HG02938 (cell line): Measurements from ENCODE around the gene AQP11.
"Not testable (repeated sequence)": the region's sequence is repeated elsewhere in the genome, so short reads cannot be mapped to it uniquely, and the experiment has no call there.

Experiments
- ATAC-seq: cut with Tn5 transposase; IDR thresholded peaks from one replicate; pipeline ENCODE4 v1.9.1; 2021; ENCODE audit warnings: mild to moderate bottlenecking, moderate library complexity; ENCODE audit not compliant: unreplicated experiment

Gene AQP11

DNA sequence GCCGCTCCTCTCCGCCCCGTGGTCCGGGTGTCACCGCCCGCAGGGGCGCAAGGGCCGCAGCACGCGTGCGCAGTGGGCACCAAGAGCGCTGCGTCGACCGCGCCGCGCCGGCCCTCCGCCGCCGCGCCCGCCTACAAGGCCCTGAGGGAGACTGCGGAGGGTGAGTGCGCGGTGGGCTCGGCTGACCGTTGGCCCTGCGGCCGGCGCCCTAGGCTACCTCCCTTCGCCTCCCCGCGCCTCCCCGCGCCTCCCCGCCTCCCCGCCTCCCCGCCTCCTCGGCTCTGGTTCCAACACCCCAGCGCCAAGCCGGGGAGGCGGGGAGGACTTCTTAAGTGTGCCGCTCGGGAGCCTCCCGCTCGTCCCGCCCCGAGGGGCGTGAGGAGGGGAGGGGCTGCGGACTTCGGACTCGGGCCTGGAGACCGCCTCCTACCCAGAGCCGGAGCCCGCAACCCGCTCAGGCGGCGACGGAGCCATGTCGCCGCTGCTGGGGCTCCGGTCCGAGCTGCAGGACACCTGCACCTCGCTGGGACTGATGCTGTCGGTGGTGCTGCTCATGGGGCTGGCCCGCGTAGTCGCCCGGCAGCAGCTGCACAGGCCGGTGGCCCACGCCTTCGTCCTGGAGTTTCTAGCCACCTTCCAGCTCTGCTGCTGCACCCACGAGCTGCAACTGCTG, at the start of gene AQP11:
Gene AQP11 (plus strand): TSS at position 433 of the 673 bp plus-strand sequence. CDS start 40 bp downstream, at position 473.
- ATAC-seq: peak; percentile 70

- ATAC-seq: no peak
These were observed 47.5 kb upstream of the AQP11 start for GRCh38 chr11:77542296-77542695.

- no peak for ATAC-seq
These were observed 42.5 kb upstream of the AQP11 start for GRCh38 chr11:77547047-77547836.

DNA sequence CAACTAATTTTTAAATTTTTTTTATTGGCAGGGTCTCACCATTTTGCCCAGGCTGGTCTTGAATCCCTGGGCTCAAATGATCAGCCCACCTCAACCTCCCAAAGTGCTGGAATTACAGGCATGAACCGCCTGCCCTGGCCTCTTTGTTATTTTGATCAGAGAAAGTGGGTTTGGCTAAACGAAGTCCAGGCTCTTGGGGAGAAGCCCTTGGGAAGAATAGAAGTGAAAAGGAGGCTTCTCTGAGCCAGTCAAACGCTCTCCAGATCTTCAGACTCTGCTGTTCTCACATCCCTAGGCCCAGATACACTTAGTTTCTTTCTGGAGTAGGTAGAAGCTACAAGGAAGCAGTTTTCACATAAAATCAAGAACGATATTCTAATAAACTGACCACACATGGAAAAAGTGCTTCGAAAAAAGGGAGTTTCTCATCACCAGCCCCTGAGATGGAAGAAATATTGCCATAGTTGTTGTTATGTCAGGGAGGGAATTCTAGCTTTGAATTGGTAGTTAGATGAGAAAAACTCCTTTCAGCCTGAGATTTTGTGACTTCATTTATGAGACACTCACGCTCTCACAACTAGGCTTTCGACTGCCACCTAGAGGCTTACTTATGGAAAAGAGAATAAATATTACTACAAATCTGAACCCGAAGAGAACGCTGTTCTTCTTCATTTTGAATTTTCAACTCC, 41.7 kb upstream of the AQP11 start:
- no peak for ATAC-seq

DNA sequence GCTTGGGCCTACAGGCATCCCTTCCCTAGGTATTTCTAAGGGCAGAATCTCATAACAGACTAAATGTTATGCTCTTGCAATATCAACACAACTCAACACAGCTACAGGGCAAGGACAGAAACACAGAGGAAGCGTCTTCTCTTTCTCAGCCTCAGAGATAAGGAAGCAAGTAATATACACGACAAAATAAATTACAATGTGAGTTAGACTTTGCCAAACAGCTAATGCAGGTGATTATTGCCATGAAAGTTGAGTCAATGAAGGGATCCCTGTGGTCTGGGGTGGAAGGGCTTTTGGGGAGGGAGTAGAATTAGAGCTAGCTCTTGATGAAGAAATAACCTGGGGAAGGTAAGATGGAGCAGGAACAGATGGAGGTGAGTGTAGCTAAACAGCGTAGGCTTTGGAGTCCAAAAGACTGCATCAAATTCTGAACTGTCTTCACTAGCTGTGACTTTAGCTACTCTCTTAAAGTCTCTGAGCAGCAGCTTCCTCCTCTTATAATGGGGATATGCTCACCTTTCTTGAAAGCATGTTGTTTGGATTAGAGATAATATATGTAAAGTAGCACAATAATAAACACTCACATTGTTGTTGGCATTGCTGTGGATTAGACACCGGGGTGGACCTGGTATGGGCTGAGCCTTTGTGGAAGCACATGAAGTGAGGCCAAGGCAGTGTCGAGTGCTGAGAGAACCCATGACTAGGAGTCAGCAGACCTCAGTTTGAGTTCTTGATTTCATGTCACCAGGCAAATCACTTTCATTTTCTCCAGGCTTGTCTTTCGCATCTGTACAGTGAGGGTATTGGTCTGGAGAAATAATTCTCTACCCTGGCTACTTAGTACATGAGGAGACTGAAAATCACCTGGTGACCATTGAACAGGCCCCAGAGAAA, 41.0 kb upstream of the AQP11 start:
- no peak for ATAC-seq

DNA sequence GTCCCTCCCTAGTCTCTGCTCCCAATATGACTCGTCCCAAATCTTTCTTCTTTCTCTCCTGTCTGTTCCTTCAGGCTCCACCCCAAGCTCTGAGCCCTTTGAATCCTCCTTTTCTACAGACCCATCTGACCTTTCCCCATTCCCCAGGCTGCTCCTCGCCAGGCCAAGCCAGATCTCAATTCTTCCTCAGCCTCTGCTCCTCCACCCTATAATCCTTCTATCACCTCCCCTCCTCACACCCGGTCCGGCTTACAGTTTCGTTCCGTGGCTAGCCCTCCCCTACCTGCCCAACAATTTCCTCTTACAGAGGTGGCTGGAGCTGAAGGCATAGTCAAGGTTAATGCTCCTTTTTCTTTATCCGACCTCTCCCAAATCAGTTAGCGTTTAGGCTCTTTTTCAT, 38.3 kb upstream of the AQP11 start:
- not testable (repeated sequence) for ATAC-seq

DNA sequence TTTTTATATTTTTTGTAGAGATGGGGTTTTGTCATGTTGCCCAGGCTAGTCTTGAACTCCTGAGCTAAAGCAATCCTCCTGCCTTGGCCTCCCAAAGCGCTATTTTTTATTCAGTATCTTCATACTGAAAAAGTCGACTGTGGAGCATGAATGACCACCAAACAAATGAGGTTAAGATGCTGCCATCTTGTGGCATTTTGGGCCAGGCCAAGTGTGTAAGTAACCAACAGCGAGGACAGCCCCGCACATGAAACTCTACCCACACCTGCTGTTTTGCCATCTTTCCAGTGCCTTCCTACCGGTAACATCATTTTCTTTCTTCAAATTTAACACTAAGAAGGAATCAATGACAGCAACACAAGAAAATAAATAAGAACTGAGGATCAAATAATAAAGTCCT, 32.2 kb upstream of the AQP11 start:
- no peak for ATAC-seq

GRCh38 chr11:77558380-77558779, 31.4 kb upstream of the AQP11 start:
- no peak for ATAC-seq

DNA sequence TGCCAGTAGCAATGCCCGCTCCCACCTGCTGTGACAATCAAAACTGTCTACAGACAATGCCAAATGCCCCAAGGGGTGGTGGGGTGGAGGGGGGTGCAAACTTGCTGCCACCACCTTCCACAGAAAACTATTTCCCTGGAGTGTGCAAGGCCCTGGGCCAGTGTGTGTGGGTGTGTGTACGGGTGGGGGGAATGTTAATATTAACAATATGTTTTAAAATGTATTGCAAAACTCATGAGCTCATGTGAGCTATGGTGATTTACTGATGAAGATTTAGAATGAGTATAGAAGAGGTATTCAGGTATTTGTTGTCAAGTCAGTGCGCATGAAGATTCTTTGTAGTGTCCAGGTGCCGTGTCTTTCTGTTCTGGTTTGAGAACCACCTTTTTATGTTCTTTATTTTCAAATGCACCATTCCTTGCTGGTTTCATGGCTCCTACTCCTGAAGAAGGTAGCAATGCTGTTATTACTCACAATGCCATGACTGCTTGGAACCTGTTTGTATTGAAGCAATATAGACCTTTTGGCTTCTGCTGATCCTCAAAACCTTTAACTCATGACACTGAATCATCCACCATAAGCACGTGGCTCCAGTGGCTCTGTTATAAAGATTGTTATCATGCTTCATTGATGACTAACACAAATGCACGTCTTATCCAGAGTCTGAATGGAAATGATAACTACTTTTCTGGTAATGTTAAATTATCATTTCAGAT, 29.9 kb upstream of the AQP11 start:
- no peak for ATAC-seq

DNA sequence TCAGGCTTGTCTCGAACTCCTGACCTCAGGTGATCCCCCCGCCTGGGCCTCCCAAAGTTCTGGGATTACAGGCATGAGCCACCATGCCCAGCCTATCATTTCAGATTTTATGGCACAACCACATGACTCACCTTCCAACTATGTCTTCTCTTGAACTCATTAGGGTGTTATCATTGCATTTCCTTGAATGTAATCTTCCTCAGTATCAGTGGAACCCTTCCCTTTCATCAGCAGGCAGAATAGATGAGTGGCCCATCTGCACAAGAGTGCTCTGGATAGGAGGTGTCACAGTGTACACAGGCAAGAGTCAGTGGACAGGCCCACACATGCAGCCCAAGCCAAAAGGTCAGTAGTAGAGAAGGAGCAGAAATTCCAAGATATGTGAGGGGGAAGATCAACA, 29.1 kb upstream of the AQP11 start:
- no peak for ATAC-seq

GRCh38 chr11:77561257-77561656, 28.5 kb upstream of the AQP11 start:
- ATAC-seq: no peak

DNA sequence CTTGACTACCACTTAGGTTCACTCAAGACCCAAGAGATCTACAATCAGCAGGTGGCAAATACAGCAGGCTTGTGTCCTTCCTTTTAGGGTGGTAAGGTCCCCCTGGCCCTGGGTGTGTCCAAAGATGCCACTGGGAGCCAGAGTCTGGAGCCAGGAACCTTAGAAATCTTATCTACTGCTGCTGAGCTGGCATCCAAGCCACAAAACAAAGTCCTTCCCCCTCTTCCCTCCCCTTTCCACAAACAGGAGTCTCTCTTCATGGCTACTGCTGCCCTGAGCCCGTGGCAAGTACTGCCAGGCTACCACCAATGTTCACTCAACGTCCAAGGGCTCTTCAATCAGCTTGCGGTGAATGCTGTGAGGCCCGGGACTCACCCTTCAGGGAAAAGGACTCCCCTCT, 21.4 kb upstream of the AQP11 start:
- no peak for ATAC-seq

GRCh38 chr11:77568916-77569675, 20.7 kb upstream of the AQP11 start:
- no peak for ATAC-seq

GRCh38 chr11:77569676-77570070, 20.1 kb upstream of the AQP11 start:
- no peak for ATAC-seq

DNA sequence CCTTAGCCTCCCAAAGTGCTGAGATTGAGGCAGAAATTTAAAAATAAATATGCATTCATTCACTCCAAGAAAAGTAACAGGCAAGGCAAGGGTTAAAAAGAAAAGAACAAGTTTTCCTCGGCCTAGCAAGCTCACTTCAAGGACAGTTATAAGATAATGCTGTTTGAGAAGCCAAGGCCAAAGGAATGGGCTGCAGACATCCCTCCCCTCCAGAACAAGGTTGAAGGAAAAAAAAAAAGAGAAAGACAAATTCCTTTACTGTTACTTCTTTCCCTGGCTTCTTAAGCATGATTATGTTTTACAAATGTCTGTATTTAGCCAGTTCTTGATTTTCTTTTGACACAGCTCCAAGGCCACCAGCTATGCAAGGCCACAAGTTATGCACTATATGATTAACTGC, 18.9 kb upstream of the AQP11 start:
- not testable (repeated sequence) for ATAC-seq

GRCh38 chr11:77575428-77575827, 14.3 kb upstream of the AQP11 start:
- not testable (repeated sequence) for ATAC-seq

DNA sequence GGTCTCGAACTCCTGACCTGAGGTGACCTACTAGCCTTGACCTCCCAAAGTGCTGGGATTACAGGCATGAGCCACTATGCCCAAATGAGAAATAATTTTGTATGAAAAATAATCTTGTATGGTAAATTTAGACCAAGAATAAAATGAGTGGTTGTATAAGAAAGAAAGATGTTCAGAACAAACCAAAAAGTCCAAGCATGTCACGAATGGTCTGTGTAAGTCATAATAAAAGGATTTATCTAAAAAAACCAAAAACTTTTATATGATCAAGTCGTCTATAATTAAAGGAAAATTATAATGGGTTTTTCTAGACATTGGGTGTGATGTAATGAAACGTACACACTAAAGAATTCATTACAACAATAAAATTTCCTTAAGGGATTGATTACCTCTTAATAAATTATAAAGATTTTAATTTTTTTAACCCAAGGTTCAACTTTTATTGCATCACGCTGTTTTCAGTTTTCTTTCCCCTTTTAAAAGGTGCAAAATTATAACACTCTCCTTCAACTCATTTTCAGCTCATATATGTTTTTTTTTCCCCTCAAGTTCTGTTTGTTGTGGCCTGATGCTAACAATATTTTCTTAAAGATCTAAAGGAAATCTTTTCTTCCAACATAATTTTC, 8.9 kb upstream of the AQP11 start:
- ATAC-seq: no peak

GRCh38 chr11:77589181-77589520, 602 bp upstream of the AQP11 start:
- peak; percentile 23 for ATAC-seq

DNA sequence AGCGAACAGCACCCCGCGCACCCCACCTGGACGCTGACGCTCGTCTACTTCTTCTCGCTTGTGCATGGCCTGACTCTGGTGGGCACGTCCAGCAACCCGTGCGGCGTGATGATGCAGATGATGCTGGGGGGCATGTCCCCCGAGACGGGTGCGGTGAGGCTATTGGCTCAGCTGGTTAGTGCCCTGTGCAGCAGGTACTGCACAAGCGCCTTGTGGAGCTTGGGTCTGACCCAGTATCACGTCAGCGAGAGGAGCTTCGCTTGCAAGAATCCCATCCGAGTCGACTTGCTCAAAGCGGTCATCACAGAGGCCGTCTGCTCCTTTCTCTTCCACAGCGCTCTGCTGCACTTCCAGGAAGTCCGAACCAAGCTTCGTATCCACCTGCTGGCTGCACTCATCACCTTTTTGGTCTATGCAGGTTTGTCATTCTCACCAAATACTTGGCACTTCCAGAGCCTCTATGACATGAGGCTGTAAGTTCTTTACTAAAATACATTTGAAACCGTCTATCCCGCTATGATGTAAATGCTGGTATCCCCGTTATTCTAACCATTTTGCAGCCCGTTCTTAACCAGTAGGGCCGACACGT, 535 bp downstream of the AQP11 start:
- peak; percentile 23 for ATAC-seq
